NT2/D1 (cell line): ENCODE measurements around the gene GPX7.

Source experiments
- SUZ12 ChIP-seq: IDR thresholded peaks from 2 replicates; pipeline ENCODE4 v1.6.1; 2011; ENCODE audit not compliant: insufficient read length, insufficient read depth; ENCODE audit errors: extremely low read depth
- YY1 ChIP-seq: IDR thresholded peaks from 2 replicates; pipeline ENCODE4 v1.6.1; 2011; ENCODE audit not compliant: insufficient read length, insufficient read depth

- TF ChIP-seq SUZ12 (no peak), YY1 (no peak)
Observed at GRCh38 chr1:52576074-52576473, 26.1 kb upstream of the GPX7 start.
